ENCODE data around the gene RANBP3L. TPM values are rescaled to one million over a fixed set of nuclear protein-coding genes. Genes with fewer than 3 reads are reported as not detected.
"Not testable (repeated sequence)": the region's sequence is repeated elsewhere in the genome, so short reads cannot be mapped to it uniquely, and the experiment has no call there.

RANBP3L gene, protein sequence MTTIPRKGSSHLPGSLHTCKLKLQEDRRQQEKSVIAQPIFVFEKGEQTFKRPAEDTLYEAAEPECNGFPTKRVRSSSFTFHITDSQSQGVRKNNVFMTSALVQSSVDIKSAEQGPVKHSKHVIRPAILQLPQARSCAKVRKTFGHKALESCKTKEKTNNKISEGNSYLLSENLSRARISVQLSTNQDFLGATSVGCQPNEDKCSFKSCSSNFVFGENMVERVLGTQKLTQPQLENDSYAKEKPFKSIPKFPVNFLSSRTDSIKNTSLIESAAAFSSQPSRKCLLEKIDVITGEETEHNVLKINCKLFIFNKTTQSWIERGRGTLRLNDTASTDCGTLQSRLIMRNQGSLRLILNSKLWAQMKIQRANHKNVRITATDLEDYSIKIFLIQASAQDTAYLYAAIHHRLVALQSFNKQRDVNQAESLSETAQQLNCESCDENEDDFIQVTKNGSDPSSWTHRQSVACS
- 0.32 and 1.3 TPM in 2 replicates for total RNA-seq

DNA sequence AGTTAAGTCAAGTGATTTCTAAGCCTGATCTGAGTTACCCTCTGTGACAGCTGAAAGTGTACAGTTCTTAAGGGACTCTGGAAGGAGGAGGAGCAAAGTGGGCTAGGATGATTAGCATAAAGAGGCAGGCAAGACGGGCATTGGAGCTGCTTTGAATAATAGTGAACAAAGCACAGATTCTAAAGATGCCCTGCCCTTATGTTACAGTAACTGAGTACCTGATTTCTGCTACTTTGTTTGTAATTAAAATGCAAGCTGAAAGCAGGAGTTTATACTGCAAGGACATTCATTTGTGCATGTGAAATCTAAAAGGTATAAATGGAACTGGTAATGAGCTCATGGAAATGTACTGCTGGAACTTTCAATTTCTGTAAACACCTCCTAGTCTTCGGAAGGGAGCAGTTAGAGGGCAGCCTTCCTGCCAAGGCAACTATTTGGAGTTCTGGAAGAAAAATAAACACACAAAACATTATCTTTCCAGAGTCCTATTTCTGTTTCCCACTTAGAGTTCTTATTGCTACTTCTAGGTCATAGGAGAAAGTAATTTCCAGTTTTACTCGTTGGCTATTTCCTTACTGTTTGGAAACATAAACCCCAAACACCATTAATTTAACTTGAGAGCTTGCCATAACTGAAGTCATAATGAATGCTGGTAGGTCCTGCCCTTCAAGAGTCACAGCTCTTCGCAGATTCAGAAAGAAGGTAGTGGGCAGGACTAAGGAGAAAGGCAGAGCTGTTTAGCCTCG lies at the start of gene RANBP3L:
RANBP3L (minus strand) TSS at position 45 of the 746 bp plus-strand sequence. CDS start 486 bp downstream, outside the sequence.
- TF ChIP-seq, protein P1, sequence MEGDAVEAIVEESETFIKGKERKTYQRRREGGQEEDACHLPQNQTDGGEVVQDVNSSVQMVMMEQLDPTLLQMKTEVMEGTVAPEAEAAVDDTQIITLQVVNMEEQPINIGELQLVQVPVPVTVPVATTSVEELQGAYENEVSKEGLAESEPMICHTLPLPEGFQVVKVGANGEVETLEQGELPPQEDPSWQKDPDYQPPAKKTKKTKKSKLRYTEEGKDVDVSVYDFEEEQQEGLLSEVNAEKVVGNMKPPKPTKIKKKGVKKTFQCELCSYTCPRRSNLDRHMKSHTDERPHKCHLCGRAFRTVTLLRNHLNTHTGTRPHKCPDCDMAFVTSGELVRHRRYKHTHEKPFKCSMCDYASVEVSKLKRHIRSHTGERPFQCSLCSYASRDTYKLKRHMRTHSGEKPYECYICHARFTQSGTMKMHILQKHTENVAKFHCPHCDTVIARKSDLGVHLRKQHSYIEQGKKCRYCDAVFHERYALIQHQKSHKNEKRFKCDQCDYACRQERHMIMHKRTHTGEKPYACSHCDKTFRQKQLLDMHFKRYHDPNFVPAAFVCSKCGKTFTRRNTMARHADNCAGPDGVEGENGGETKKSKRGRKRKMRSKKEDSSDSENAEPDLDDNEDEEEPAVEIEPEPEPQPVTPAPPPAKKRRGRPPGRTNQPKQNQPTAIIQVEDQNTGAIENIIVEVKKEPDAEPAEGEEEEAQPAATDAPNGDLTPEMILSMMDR (IDR thresholded peaks at IDR 0.05; ENCODE audit: insufficient read depth, low read depth, low read length): no peak
- DNase-seq (ENCODE audit: low read depth): peak; percentile 88
- H3K4me3 ChIP-seq (ENCODE audit: low read depth, low read length): peak within 1 kb of the TSS; percentile 37

DNA sequence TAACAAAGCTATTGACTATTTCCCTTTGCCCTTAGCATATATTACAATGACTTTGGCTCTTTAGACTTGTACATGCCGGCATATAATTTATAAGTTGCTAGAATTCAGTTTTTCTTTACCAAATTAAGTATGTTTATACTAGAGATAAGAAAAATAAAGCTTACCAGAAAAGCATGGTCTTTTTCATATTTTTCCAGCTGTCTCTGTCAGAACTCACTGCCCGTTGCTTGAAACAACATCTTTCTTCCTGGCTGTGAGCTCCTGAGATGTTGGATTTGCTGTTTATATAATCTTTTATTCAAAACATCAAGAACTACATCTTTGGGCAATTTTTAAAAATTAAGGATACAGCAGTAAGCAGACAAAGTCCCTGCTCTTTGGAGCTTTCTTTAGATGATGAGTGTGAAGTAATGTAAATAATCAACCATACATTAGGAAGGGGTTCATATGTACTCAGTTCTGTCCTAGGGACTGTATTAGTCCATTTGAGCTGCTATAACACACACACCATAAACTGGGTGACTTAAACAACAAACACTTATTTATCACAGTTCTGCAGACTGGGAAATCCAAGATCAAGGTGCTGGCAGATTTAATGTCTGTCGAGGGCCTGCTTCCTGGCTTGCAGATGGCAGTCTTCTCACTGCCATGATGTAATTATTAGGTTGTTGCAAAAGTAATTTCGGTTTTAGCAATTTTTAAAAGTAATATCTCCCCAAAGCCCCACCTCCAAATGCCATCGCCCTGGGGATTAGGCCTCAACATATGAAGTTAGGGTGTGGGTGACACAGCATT lies 45.4 kb upstream of the RANBP3L start:
- H3K4me3 ChIP-seq (ENCODE audit: low read depth, low read length): no peak overlapping the region
- DNase-seq (ENCODE audit: low read depth): no peak
- TF ChIP-seq, protein P1 (IDR thresholded peaks at IDR 0.05; ENCODE audit: insufficient read depth, low read depth, low read length): no peak

DNA sequence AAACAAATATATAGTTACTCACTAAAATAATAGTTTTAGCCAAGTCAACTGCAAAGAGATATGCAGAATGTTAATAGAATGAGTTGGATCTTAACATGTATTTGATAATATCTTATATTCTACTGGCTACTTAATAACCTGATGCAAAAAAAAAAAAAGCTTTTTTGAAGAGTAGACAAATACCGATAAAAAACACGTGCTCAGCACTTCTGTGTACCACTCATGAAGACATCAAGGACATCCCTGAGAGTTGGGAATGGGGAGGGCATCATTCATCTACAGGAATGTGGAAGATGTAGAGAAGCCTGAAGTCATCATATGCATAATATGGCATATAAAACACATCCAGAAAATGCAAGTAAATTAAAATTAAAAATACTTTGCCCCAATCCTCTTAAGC lies 43.2 kb upstream of the RANBP3L start:
- TF ChIP-seq, protein P1 (IDR thresholded peaks at IDR 0.05; ENCODE audit: insufficient read depth, low read depth, low read length): no peak

DNA sequence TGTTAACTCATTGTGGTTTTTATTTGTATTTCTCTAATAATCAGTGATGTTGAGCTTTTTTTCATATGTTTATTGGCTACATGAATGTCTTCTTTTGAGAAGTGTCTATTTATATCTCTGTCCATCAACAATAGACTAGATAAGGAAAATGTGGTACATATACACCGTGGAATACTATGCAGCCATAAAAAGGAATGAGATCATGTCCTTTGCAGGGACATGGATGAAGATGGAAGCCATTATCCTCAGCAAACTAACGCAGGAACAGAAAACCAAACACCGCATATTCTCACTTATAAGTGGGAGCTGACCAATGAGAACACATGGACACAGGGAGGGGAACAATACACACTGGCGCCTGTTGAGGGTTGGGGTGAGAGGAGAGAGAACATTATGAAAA lies 40.0 kb upstream of the RANBP3L start:
- H3K4me3 ChIP-seq (ENCODE audit: low read depth, low read length); DNase-seq (ENCODE audit: low read depth): not testable (repeated sequence)

More for the DNA sequence above, 43.2 kb upstream of the RANBP3L start:
- H3K4me3 ChIP-seq (ENCODE audit: low read depth, low read length): no peak overlapping the region
- DNase-seq (ENCODE audit: low read depth): no peak

DNA sequence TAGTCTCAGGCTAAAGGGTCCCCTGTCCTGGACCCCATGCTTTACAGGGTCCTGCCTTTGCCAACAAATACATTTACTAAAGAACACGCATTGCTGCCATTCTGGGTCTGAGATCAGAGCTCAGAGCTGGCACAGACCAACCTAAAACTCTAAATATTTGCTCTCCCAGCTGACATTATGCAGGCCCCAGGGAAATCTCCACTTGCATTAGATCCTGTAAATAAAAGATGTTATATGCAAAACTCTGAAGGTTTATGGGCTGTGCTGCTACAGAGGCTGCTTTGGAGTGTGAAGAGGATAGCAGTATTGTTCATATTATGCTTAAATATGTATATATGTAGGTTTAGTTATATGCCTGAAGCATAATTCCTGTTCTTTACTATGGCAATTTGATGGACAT lies 35.9 kb upstream of the RANBP3L start:
- H3K4me3 ChIP-seq (ENCODE audit: low read depth, low read length): no peak overlapping the region
- DNase-seq (ENCODE audit: low read depth): no peak
- TF ChIP-seq, protein P1 (IDR thresholded peaks at IDR 0.05; ENCODE audit: insufficient read depth, low read depth, low read length): no peak

DNA sequence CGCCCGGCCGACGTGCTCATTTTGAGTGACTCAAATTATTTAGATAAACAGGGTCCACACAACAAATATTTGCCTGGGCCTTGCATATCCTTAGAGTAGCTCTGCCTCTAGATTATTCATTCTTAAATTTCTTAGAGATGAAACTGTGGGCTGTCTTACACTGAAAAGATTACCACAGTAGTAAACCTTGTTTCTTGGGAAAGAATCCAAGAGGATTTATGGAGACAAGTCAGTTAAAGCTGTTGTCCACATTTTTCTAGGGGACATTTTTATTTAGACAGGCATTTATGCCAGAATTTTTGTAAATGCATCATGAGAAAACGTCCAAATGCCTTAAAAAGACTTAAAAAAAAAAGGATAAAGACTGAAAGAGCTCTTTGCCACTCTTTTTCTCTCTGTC lies 32.6 kb upstream of the RANBP3L start:
- TF ChIP-seq, protein P1 (IDR thresholded peaks at IDR 0.05; ENCODE audit: insufficient read depth, low read depth, low read length): no peak
- H3K4me3 ChIP-seq (ENCODE audit: low read depth, low read length): no peak overlapping the region
- DNase-seq (ENCODE audit: low read depth): peak; percentile 42

DNA sequence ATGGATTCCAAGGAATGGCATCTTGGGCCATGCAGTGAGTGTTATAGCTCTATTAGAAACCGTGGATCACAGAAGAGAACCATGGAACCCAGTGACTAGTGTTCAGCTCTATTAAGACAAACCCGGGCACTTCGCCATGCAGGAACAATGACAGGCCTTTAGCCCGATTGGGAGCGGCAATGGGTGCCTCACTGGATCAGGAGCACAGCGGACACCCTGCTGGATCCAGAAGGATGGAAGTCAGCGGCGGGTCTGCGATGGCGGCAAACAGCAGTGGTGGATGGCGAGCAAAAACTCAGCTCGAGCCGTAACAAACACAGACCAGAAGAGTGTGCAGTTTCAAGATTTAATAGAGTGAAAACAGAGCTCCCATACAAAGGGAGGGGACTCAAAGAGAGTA lies 31.0 kb upstream of the RANBP3L start:
- not testable (repeated sequence) for H3K4me3 ChIP-seq (ENCODE audit: low read depth, low read length); DNase-seq (ENCODE audit: low read depth)
